DND-41 (cell line): ENCODE measurements around the gene ATP6V0D1.

Experiments
- ATAC-seq: fragments of 200-7000 bp; cut with Tn5 transposase; 3 replicates; pipeline ENCODE4 v1.9.1; 2021; ENCODE audit warnings: low read depth; ENCODE audit not compliant: insufficient read depth
- DNase-seq: peaks from one replicate; pipeline ENCODE4 v3.0.0-alpha.2; 2020
- H2AFZ ChIP-seq: 2 replicates; pipeline ENCODE4 v1.6.0; 2012; ENCODE audit warnings: low read depth, low read length
- H3K27ac ChIP-seq: 2 replicates; pipeline ENCODE4 v1.5.1; 2012; ENCODE audit warnings: low read length, inconsistent platforms
- H3K27me3 ChIP-seq: fragments of 200-600 bp; sonication (generic); 2 replicates; pipeline ENCODE4 v1.6.0; 2012; ENCODE audit warnings: low read length, mild to moderate bottlenecking, inconsistent platforms; ENCODE audit not compliant: insufficient read depth, poor library complexity
- H3K36me3 ChIP-seq: 2 replicates; pipeline ENCODE4 v1.5.1; 2012; ENCODE audit warnings: low read length, inconsistent platforms; ENCODE audit not compliant: insufficient read depth
- H3K4me1 ChIP-seq: 2 replicates; pipeline ENCODE4 v1.5.1; 2012; ENCODE audit warnings: mild to moderate bottlenecking, low read length; ENCODE audit not compliant: insufficient read depth
- H3K4me2 ChIP-seq: 2 replicates; pipeline ENCODE4 v1.6.0; 2012; ENCODE audit warnings: mild to moderate bottlenecking, moderate library complexity, low read length, inconsistent platforms; ENCODE audit not compliant: insufficient read depth
- H3K4me3 ChIP-seq, 2 experiments: fragments of 200-600 bp in 1 of 2; shearing (Covaris generic) in 1 of 2; 2 replicates each; pipeline ENCODE4 v1.5.1; 2012 to 2016; ENCODE audit warnings: inconsistent platforms in 2 of 2, low read length in 2 of 2, mild to moderate bottlenecking in 2 of 2, low read depth in 1 of 2, moderate library complexity in 1 of 2
- H3K79me2 ChIP-seq: 2 replicates; pipeline ENCODE4 v1.6.0; 2012; ENCODE audit warnings: low read length, inconsistent platforms; ENCODE audit not compliant: insufficient read depth
- H3K9ac ChIP-seq: 2 replicates; pipeline ENCODE4 v1.6.0; 2012; ENCODE audit warnings: low read depth, mild to moderate bottlenecking, inconsistent platforms, low read length, moderate library complexity
- H3K9me3 ChIP-seq: 2 replicates; pipeline ENCODE4 v1.5.1; 2012; ENCODE audit warnings: low read length, moderate library complexity, mild to moderate bottlenecking, inconsistent platforms; ENCODE audit not compliant: insufficient read depth, severe bottlenecking
- H4K20me1 ChIP-seq: 2 replicates; pipeline ENCODE4 v1.6.0; 2012; ENCODE audit warnings: low read length; ENCODE audit not compliant: insufficient read depth
- CTCF ChIP-seq: IDR thresholded peaks from 2 replicates; pipeline ENCODE4 v1.5.1; 2012; ENCODE audit warnings: borderline replicate concordance, low read length, moderate library complexity, mild to moderate bottlenecking; ENCODE audit not compliant: poor library complexity, severe bottlenecking; ENCODE audit errors: extremely low read depth
- EZH2 ChIP-seq: IDR thresholded peaks from 3 replicates; pipeline ENCODE4 v1.6.1; 2012; ENCODE audit warnings: borderline replicate concordance, low read depth, mild to moderate bottlenecking, moderate library complexity, low read length, inconsistent platforms; ENCODE audit not compliant: severe bottlenecking

Gene ATP6V0D1

GRCh38 chr16:67518676-67519075 lies 37.7 kb upstream of the ATP6V0D1 start:
- peaks cover 22% of the 10 kb centered on the region for H3K4me1 ChIP-seq
- no peaks in the 10 kb centered on the region for H3K36me3 ChIP-seq
- H3K9ac ChIP-seq, result no peak overlapping the region
- H3K4me3 ChIP-seq, result no peak overlapping the region
- no peaks in the 10 kb centered on the region for H3K27me3 ChIP-seq
- ATAC-seq (no peak), DNase-seq (no peak)
- no peak overlapping the region for H2AFZ ChIP-seq
- no peaks in the 10 kb centered on the region for H3K9me3 ChIP-seq
- no peaks in the 10 kb centered on the region for H3K79me2 ChIP-seq
- no peak overlapping the region for H3K4me2 ChIP-seq
- H3K27ac ChIP-seq, result no peak overlapping the region
- TF ChIP-seq EZH2, result no peak
- no peak for TF ChIP-seq CTCF
- H4K20me1 ChIP-seq, result no peaks in the 10 kb centered on the region

GRCh38 chr16:67517661-67518423 lies 36.9 kb upstream of the ATP6V0D1 start:
- DNase-seq, result no peak
- no peak for ATAC-seq
- Histone ChIP-seq H2AFZ (no peak overlapping the region), H3K9me3 (no peaks in the 10 kb centered on the region), H3K27ac (no peak overlapping the region), H3K9ac (no peak overlapping the region), H3K4me3 (no peak overlapping the region), H3K4me2 (no peak overlapping the region), H3K36me3 (no peaks in the 10 kb centered on the region), H4K20me1 (no peaks in the 10 kb centered on the region), H3K4me1 (peaks cover 22% of the 10 kb centered on the region), H3K79me2 (no peaks in the 10 kb centered on the region), H3K27me3 (no peaks in the 10 kb centered on the region)
- TF ChIP-seq EZH2 (no peak), CTCF (no peak)

GRCh38 chr16:67517155-67517445 lies 36.1 kb upstream of the ATP6V0D1 start:
- DNase-seq, result no peak
- Histone ChIP-seq H3K4me1 (peaks cover 22% of the 10 kb centered on the region), H2AFZ (no peak overlapping the region), H3K27me3 (no peaks in the 10 kb centered on the region), H3K27ac (no peak overlapping the region), H3K4me3 (no peak overlapping the region), H3K36me3 (no peaks in the 10 kb centered on the region), H3K9ac (no peak overlapping the region), H3K79me2 (no peaks in the 10 kb centered on the region), H3K9me3 (no peaks in the 10 kb centered on the region), H3K4me2 (no peak overlapping the region), H4K20me1 (no peaks in the 10 kb centered on the region)
- ATAC-seq, result no peak
- TF ChIP-seq CTCF (no peak), EZH2 (no peak)
